Midbrain (tissue), 1 donor: ENCODE measurements around the gene SYP.
"Not testable (repeated sequence)": the region's sequence is repeated elsewhere in the genome, so short reads cannot be mapped to it uniquely, and the experiment has no call there.

Experiments used
- DNase-seq: peaks from one replicate; lab custom pipeline; 2025; lab: John Stamatoyannopoulos, UW

Gene SYP

DNA sequence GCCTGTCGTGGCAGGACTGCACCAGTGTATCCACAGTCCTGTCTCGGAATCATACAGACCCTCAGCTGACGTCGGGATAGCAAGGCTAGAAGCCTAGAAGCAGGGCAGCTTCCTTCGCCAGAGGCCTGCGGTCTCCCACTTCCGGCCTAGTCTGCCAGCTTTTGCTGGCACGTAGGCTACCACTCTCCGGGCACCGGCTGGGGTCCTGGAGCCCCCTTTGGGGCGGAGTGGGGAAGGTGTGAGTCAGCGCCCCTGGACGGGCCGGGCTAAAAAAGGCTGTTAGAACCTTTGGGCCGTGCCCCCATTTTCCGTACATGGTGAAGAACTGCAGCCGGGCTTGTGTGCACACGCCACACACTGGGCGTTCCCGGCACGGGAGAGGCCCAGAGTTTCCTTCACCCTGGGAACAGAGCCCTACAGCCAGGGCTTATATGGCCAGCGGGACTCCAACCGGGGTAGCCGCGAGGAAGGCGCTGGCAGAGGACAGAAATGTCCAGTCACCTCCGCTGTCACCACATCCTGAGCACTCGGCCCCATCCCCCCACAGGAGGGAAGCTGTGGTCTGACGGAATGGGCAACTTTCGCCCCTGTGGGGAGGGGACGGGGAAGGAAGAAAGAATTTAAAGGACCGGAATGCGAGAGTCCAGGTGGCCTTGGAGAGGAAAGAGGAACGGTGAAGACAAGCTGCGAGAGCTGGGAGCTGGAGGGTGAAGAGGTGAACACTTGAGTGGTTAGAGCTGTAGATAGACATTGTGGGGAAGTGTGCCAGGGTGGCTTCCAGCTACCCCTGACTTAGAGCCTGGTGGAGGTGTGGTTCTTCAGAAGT lies 32.9 kb downstream of the SYP start:
- no peak for DNase-seq

DNA sequence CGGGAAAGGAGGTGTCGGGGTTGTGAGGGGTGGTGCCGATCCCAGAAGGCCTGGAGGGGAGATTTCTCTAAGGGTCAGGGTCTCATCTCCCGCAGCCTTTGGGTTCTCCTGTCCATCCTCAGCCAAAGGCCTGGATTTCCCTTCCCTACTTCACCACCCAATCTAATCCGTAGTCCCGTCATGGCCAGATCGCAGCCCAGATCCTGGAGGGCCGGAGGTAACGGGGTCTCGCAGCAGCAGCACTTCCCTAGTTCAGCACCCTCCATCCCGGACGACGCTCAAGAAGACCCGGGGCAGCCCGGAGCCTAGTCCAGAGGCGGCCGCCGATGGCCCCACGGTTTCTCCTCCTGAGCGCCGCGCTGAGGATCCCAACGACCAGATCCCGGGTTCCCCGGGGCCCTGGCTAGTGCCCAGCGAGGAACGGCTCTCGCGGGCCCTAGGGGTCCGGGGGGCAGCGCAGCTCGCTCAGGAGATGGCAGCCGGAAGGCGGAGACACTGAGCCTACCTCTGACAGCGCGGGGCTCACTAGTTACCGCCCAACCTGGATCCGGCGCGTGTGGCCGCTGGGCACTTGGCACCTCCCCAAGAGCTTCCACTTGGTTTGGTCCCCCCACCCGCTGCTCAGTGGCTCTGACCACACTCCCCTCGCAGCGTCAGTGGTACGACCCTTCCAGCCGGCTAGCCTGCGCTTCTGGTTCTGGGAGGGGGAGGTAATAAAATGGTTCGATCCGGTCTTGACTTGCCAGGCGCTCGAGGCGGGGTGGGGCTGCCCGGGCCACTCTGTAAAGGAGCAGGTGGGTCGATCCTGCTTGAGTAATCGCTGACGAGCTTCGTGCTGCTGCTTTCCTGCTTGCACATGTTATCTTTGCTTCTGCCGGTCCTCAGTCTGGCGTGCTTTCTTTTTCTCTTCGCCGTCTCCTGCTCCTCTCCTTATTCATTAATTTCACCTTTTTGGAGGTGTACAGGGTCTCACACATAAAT lies 33.8 kb downstream of the SYP start:
- DNase-seq, result peak; percentile 61

DNA sequence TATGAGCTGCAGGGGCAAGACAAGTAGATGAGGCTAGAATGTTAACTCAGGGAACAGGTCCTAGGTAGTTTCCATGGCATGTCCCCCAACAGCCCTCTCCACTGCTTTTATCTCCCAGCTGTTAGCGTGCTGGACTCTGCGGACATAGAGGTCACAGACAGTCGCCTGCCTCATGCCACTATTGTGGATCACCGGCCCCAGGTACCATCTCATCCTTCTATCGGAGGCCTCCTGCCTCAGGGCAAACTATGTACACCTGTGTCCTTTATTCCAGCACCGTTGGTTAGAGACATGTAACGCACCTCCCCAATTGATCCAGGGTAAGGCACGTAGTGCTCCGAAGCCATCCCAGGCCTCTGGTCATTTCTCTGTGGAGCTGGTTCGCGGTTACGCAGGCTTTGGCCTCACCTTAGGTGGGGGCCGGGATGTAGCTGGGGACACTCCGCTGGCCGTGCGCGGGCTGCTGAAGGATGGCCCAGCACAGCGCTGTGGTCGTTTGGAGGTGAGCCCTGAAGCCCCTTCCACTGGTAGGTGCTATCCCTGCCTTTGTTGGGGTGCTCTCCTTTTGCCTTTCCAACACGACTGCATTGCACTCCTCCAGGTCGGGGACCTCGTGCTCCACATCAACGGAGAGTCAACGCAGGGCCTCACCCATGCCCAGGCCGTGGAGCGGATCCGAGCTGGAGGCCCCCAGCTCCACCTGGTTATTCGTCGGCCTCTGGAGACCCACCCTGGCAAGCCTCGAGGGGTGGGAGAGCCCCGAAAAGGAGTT lies 35.2 kb downstream of the SYP start:
- DNase-seq, result no peak

DNA sequence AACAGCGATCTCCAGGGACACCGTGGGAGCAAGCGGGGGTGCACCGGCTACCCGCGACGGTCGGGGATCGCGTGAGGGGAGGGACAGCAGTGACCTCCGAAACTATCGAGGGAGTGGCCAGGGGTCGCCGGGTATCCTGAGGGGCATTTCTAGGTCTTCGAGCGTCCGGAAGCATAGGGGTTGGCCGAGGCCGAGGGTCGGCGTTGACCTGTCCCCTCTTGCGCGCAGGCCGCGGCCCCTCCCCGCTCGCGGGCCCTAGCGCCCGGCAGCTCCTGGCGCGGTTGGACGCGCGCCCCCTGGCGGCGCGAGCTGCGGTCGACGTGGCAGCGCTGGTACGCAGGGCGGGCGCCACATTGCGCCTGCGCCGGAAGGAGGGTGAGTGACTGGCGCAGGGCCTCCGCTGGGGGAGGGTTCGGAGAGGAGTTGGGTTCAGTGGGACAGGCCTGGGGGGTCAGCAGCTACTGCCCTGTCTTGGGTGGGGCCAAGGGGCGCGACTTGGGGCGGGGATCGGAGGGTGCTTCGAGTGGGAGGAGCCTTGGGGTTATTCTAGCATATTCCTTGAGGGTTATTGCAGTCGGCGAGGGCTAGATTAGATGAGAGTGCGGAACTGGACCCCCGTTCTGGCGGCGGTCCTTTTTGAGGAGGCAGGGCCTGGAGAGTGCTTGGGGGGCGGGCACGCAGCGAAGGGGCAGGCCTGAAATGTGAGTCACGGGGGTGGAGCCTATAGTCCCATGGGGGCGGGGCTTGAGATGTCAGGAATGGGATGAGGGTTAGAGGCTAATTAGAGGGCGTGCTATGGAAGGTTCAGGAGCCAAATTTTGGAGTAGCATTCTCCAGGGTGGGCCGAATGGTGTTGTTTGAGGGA lies 36.2 kb downstream of the SYP start:
- peak; percentile 84 for DNase-seq

DNA sequence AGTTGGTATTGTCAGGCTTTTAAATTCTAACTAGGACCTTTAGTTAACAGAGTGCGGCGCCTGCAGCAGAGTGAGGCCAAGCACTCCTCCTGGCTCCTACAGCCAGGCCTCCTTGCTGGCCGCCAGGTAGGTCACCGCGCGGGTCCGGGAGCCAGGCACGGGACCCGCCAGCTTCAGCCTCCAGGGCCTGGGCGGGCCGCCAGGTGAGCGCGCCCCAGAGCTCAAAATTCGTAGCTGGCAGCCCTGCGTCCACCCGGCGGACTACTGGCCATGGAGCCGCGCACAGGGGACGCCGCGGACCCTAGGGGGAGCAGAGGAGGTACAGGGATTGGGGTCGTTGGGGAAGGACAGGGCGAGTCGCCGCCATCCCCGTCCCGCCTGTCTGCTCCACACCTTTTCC lies 37.4 kb downstream of the SYP start, which contains the start of gene MAGIX:
TSS of gene MAGIX (plus strand) at position 139 of the 400 bp plus-strand sequence. CDS start at position 271, 132 bp downstream.
- DNase-seq, result no peak

DNA sequence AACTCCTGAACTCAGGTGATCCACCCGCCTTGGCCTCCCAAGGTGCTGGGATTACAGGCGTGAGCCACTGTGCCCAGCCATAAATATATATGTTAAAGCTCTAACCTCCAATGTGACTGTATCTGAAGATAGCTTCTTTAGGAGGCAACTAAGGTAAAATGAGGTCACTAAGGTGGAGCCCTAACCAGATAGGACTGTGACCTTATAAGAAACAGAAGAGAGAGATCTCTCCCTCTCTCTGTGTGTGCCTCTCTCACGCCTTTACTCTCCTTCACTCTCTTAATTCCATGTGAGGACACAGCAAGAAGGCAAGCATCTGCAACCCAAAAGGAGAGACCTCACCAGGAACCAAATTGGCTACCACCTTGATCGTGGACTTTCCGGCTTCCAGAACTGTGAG lies 38.4 kb downstream of the SYP start:
- DNase-seq, result no peak

DNA sequence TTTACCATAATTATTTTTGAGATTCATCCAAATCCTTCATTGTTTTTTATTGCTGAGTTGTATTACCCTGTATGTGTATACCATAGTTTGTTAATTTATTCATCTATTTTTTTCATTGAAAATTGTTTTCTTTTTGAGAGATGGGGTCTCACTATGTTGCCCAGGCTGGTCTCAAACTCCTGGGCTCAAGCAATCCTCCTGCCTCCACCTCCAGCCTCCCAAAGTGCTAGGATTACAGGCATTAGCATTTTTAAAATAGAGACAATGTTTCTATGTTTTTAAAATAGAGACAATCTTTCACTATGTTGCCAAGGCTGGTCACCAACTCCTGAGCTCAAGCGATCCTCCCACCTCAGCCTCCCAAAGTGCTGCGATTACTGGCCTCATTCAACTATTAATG lies 39.1 kb downstream of the SYP start:
- DNase-seq, result no peak

DNA sequence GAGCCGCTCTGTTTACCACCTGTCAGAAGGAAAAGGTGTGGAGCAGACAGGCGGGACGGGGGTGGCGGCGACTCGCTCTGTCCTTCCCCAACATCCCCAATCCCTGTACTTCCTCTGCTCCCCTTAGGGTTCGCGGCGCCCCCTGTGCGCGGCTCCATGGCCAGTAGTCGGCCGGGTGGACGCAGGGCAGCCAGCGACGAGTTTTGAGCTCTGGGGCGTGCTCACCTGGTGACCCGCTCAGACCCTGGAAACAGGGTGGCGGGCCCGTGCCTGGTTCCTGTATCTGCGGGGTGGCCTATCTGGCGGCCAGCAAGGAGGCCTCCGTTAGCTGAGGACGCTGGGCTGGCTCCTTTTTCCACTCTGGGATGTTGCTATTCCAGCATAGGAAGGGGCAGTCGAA lies 42.8 kb downstream of the SYP start:
- no peak for DNase-seq

DNA sequence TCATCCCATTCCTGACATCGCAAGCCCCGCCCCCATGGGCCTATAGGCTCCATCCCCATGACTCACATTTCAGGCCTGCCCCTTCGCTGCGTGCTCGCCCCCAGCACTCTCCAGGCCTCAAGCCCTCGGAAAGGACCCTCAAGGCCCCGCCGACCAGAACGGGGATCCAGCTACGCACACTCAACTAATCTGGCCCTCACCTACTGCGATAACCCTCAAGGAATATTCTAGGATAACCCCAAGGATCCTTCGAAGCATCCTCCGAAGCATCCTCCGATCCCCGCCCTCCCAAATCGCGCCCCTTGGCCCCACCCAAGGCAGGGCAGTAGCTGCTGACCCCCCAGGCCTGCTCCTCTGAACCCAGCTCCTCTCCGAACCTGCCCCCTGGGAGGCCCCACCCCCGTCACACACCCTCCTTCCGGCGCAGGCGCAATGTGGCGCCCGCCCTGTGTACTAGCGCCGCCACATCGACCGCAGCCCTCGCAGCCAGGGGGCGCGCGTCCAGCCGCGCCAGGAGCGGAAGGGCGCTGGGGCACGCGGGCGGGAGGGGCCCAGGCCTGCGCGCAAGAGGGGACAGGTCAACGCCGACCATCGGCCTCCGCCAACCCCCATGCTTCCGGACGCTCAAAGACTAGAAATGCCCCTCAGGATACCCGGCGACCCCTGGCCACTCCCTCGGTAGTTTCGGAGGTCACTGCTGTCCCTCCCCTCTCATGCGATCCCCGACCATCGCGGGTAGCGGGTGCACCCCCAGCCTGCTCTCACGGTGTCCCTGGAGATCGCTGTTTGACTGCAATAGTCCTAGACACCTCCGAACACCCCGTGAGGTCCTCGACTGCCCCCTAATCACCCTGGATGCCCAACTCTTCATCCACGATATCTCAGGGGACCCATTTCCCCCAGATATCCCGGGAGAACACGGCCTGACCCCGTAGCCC lies 43.8 kb downstream of the SYP start:
- peak; percentile 87 for DNase-seq

DNA sequence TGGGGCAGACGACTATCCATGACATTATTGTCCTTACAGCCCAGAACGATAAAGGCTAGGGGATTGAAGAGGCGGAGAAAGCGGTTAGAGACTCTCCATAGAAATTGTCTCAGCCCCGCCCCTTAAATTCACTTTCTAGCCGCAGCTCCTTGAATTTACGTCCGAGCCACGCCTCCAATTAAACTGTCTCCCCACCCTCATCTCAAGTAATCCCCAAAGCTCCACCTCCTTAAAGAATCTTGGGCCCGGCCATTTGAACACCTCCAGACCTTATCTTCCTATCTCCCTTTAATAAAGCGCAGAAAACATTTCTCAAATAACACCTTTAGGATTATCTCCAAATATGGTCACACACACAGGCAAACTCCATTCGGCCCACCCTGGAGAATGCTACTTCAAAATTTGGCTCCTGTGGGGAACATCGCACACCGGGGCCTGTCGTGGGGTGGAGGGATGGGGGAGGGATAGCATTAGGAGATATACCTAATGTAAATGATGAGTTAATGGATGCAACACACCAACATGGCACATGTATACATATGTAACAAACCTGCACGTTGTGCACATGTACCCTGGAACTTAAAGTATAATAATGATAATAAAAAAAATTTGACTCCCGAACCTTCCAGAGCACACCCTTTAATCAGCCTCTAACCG lies 44.6 kb downstream of the SYP start:
- no peak for DNase-seq

DNA sequence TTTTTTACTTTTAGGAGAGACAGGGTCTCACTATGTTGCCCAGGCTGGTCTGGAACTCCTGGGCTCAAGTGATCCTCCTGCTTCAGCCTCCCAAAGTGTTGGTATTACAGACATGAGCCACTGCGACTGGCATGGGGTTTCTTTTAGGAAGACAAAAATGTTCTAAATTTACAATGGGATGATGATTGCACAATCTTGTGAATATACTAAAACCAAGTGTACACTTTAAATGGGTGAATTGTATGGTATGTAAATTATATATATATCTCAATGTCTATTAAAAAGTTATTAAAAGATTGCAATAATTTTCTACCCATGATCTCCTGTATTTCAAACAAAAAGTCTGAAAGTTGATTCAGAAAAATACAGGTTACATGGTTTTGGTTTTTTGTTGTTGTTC lies 46.5 kb downstream of the SYP start:
- no peak for DNase-seq

DNA sequence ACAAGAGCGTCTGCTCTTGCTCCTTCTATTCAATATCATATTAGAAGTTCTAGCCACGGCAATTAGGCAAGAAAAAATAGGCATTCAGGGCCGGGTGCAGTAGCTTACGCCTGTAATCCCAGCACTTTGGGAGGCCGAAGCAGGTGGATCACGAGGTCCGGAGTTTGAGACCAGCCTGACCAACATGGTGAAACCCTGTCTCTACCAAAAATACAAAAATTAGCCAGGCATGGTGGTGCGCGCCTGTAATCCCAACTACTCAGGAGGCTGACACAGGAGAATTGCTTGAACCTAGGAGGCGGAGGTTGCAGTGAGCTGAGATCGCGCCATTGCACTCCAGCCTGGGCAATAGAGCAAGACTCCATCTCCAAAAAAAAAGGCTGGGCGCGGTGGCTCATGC lies 50.7 kb downstream of the SYP start:
- not testable (repeated sequence) for DNase-seq

DNA sequence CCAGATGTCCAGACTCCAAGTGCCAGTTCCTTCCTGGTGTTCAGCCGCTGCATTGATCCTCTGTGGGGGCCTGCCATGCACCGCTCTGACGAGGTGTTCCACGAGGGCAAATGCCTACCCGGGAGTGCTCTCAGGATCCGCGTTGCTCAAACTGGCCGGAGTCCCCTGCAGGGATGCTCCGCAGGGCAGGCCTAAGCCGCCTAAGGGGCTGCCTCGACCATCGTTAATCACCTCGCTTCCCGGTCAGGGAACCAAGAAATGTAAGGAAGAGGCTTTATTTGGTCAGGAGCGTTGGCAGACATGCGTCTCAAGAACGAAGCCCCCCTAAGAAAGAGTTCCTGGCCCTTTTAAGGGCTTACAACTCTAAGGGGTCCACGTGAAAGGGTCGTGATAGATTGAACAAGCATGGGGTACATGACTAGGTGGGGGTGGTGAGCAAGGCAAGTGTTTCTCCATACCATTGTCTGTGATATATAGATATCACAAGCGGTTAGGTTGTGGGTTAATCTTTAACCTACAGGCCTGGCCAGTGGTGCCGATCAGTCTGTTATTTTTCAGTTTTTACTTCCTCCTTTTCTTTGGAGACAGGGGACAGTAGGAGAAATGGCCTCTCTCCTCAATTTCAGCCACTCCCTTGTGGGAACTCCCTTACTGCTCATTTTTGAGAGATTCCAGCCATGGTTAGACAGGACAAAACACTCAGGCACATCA lies 51.4 kb downstream of the SYP start:
- DNase-seq, result not testable (repeated sequence)

DNA sequence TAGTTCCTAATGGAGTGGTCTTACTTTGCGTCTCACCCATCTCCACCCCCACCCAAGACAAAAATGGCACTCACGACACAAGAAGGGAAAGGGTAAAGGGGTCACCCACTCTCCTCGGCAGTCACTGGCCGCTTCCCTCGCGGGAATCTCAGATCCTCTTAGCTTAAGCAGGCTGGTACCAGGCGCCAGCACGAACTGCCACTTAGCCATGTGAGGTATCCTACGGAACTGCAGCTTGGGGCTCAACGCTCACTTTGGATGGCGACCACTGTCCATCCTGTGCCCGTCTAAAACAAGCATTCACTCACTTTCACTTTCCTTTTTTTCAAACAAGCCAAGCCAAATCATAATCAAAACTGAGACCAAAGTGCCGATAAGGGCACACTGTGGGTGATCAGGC lies 52.1 kb downstream of the SYP start:
- no peak for DNase-seq

DNA sequence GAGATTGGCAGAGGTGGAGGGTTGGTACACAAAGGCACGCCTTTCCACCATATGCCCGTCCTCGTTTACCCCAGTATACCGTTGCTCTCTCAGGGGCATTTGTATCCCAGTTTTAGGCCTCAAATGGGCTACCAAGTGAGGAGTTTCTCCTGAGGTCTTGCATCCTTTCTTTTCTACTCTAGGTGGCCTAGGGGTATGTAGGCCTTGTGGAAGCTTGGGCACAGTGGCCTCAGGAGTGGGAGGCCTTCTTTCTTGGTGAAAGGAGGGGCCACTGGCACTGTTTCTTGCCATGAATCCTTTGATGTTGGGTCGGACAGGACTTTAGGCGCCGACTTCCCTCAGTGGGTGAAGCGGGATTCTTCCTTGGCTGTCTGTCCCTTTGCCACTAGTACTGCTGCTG lies 52.7 kb downstream of the SYP start:
- no peak for DNase-seq

DNA sequence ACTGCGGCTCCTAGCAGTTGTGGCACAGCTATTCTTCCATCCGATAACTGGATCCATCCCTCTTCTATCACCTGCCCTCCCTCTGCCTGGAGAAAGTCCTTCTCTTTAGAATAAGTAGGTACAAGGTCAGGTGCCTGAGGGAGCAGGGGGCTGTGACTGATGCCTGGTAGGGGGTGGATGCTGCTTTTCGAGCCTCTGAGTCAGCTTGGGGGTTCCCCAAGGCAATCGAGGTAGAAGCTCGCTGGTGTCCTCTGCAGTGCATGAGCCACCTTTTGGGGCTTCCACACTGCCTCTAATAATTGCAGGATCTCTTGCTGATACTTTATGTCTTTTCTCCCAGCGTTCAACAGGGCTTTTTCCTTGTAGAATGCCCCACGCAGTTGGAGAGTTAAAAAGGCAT lies 56.8 kb downstream of the SYP start:
- not testable (repeated sequence) for DNase-seq

DNA sequence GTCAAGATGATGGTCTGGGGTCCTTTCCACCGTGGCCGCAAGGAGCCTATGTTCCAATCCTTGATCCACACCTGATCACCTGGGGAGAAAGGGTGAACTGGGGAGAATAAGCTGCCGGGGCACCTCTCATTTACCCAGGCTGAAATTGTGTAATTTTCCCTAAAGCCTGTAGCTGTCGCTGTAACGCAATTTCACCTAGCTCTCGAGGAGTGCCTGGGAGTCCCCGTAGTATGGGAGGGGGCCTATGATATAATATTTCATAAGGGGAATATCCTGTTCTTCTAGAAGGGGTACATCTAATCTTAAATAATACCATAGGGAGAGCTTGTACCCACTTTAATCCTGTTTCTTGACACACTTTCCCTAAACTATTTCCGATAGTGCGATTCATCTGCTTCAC lies 57.7 kb downstream of the SYP start:
- not testable (repeated sequence) for DNase-seq

DNA sequence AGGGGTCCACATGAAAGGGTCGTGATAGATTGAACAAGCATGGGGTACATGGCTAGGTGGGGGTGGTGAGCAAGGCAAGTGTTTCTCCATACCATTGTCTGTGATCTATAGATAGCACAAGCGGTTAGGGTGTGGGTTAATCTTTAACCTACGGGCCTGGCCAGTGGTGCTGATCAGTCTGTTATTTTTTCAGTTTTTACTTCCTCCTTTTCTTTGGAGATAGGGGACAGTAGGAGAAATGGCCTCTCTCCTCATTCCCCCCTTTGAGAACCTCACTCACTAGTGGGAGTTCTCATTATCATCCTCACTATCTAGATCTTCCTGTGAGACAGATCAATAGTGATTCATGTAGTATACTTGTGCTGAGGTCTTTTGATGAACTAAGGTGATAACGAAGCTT lies 60.3 kb downstream of the SYP start:
- DNase-seq, result no peak
